ENCODE measurements around the gene NR2E3.

NR2E3 gene

DNA sequence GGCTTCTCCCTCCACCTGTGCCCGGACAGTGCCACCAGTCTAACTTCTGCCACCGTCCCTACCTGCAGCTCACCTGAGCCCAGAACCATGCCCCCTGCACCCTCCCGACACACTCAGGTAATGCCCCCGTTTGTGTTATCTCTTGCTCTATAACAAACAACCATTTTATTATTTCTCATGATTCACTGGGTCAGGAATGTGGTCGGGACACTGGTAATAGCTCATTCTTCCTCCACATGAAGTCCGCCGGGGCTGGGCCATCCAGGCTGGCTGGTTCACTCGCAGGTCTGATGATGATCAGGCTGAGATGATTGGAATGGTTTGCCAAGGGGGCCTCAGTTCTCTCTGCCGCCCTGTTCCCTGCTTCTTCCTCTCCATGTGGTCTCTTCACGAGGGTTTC is 20.3 kb upstream of the NR2E3 start:
- no peak overlapping the region for H3K4me3 ChIP-seq (replicated peaks in 1 of 2; ENCODE audit: low read depth in 2 of 2, low read length in 2 of 2)
- DNase-seq (ENCODE audit: low read depth in 2 of 2), result peak in 1 of 2 donors; percentile 61
- TF ChIP-seq, protein P1, sequence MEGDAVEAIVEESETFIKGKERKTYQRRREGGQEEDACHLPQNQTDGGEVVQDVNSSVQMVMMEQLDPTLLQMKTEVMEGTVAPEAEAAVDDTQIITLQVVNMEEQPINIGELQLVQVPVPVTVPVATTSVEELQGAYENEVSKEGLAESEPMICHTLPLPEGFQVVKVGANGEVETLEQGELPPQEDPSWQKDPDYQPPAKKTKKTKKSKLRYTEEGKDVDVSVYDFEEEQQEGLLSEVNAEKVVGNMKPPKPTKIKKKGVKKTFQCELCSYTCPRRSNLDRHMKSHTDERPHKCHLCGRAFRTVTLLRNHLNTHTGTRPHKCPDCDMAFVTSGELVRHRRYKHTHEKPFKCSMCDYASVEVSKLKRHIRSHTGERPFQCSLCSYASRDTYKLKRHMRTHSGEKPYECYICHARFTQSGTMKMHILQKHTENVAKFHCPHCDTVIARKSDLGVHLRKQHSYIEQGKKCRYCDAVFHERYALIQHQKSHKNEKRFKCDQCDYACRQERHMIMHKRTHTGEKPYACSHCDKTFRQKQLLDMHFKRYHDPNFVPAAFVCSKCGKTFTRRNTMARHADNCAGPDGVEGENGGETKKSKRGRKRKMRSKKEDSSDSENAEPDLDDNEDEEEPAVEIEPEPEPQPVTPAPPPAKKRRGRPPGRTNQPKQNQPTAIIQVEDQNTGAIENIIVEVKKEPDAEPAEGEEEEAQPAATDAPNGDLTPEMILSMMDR (IDR thresholded peaks at IDR 0.05; ENCODE audit: low read depth, low read length), result no peak

DNA sequence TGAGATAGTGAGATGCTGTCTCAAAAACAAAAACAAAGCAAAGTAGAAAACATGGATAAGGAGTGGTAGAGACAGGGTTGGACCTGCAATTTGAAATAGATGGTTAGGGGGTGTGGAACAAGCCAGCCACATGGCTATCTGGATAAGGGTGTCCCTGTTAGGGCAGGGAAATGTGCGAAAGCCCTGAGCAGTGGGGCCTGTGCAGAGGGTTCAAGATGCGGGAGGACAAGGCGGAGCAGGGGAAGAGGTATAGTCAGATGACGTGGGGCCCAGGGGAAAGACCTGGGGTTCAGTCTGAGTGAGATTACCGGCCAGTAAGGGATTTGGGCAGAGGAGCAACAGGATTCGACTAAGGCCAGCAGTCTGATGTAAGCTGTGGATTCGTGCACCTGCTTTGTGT is 18.4 kb upstream of the NR2E3 start:
- no peak overlapping the region for H3K4me3 ChIP-seq (replicated peaks in 1 of 2; ENCODE audit: low read depth in 2 of 2, low read length in 2 of 2)
- TF ChIP-seq, protein P1 (IDR thresholded peaks at IDR 0.05; ENCODE audit: low read depth, low read length), result no peak
- no peak for DNase-seq (ENCODE audit: low read depth in 2 of 2)

DNA sequence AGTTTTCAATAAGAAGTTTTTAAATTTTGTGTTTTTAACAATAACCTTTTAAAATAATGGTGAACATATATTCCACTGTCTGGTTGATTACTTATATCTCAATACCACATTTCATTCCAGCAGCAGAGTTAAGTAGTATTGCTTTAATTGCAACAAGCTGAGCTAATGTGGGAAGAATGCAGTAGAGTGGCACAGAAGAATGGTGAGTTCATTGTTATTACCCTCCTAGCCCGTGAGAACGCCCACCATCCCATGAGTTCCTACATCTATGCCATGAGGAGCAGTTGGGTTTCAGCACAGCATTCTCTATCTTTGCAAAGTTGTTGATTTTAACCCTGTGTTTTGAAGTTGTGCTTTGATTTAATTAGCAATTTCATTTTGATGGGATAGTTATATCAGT is 17.8 kb upstream of the NR2E3 start:
- TF ChIP-seq, protein P1 (IDR thresholded peaks at IDR 0.05; ENCODE audit: low read depth, low read length), result no peak
- H3K4me3 ChIP-seq (replicated peaks in 1 of 2; ENCODE audit: low read depth in 2 of 2, low read length in 2 of 2), result no peak overlapping the region

DNA sequence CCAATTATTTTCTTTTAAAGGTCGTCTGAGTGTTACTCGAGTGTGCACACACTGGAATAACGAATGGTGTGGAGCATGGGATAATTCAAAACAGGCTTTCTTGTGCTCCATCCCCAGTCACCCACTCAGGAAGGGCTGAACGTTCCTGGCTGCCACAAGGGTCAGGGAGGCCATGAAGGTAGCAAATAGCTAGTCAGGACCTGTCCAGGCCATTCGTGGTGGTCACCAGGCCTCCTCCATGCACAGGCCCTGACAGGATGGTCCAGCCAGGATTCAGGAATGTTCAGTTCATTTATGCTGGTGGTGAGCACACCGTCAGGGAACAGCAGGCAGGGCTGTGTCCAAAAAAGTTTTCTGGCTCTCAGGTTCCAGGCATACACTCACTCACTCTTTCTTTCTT is 11.7 kb upstream of the NR2E3 start:
- no peak for DNase-seq (ENCODE audit: low read depth in 2 of 2)
- TF ChIP-seq, protein P1 (IDR thresholded peaks at IDR 0.05; ENCODE audit: low read depth, low read length), result no peak

More for the DNA sequence above, 17.8 kb upstream of the NR2E3 start:
- peak; percentile 49 to 70 for DNase-seq (ENCODE audit: low read depth in 2 of 2)

DNA sequence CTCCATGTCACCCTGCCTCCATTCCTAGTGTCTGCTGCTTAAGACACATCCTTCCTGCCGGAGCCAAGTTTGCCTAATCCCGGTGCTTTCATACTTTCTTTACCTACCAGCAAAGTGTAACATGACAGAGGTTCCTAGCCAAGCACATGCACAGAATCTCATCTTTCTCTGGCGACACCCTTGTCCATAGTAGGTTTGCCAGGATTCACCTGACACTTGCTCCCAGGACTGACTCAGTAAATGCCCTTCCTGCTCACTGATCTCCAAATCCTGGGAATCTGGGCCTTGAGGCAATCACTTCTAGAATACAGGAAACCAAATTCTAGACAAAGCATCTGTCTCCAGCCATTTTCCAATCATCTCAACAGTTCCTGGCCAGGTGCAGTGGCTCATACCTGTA is 10.2 kb upstream of the NR2E3 start:
- TF ChIP-seq, protein P1 (IDR thresholded peaks at IDR 0.05; ENCODE audit: low read depth, low read length), result no peak
- no peak overlapping the region for H3K4me3 ChIP-seq (replicated peaks in 1 of 2; ENCODE audit: low read depth in 2 of 2, low read length in 2 of 2)
- no peak for DNase-seq (ENCODE audit: low read depth in 2 of 2)

More for the DNA sequence above, 11.7 kb upstream of the NR2E3 start:
- H3K4me3 ChIP-seq (replicated peaks in 1 of 2; ENCODE audit: low read depth in 2 of 2, low read length in 2 of 2), result no peak overlapping the region

DNA sequence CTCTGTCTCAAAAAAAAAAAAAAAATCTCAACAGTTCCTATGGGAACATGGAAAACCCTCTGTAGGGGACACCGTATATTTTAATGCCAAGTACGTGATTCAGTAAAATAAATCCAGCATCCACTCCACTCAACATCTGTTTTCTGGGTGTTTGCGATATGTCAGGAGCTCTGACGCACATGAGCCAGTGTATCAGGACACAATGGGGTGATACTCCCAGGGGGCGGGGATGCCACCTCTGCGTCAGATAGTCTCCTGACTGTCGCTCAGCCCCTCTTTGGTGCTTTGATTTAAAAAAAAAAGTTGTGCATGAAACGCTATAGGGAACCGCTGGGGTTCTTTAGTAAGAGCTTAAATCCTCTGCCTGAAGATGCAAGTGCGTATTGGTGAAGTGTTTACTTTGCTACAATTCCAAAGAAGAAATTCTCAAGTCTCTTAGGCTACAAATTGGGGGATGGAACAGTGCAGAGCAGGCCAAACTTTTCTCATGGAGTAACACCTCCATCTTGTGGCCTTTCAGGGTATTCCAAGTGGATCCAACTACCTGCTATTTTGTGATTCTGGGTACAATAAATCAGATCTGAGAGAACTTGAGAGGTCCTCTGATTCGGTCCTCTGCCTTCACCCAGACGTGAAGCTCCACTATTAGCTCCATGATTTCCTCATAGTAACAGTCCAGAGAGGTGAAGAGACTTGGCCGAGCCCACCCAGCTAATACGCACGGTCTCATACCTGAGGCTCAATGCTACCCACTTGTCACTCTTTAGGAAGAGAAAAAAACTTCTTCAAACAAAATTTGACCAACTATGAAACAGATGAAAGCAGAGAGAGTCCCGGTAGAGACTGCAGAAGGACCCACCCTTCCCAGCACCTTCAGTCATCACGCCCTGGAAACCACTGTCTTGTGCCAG is 9.3 kb upstream of the NR2E3 start:
- TF ChIP-seq, protein P1 (IDR thresholded peaks at IDR 0.05; ENCODE audit: low read depth, low read length), result peak; percentile 76
- peak; percentile 85 to 89 for DNase-seq (ENCODE audit: low read depth in 2 of 2)
- no peak overlapping the region for H3K4me3 ChIP-seq (replicated peaks in 1 of 2; ENCODE audit: low read depth in 2 of 2, low read length in 2 of 2)
